Endothelial cell of umbilical vein (primary cell): ENCODE data around the gene ZC3H6. TPM values are rescaled to one million over a fixed set of nuclear protein-coding genes. Genes with fewer than 3 reads are reported as not detected.
A peak's percentile ranks its signal among the peaks of the same experiment; 100 is the strongest.

Experiments
- Bru-seq: library from RNA; stranded (reverse); fragments of 400-500 nt; gene quantifications from one replicate; lab custom pipeline; 2021; lab: Mats Ljungman, UMichigan
- BruChase-seq, 2 experiments: library from RNA; stranded (reverse); fragments of 400-500 nt; gene quantifications; one replicate each; lab custom pipeline; 2021; lab: Mats Ljungman, UMichigan
- BruUV-seq: library from RNA; stranded (reverse); fragments of 400-500 nt; replicated peaks from 2 replicates; lab custom pipeline; 2021; lab: Mats Ljungman, UMichigan
- CTCF ChIA-PET: fragments of 300-600, 350-600 bp; sonication (Branson Sonifier 250); formaldehyde crosslinking; loops from one replicate; lab custom pipeline; 2021; ENCODE audit warnings: antibody characterized with exemption, inconsistent platforms; lab: Charles Lee
- POLR2A ChIA-PET: fragments of 300-600, 350-600 bp; sonication (Branson Sonifier 250); formaldehyde crosslinking; loops from one replicate; lab custom pipeline; 2021; ENCODE audit warnings: antibody characterized with exemption, inconsistent platforms; lab: Charles Lee
- DNase-seq: peaks from one replicate; pipeline ENCODE4 v3.0.0-alpha.2; 2011; ENCODE audit warnings: low read depth, low spot score
- FAIRE-seq: peaks from 2 replicates; lab custom pipeline; 2011; peaks lifted over from hg19 to GRCh38; lab: Jason Lieb, UNC
- H2AFZ ChIP-seq: 2 replicates; pipeline ENCODE4 v1.6.0; 2012; ENCODE audit warnings: low read depth, low read length, control low read depth, inconsistent platforms
- H3K27ac ChIP-seq: 2 replicates; pipeline ENCODE4 v1.5.1; 2011; ENCODE audit warnings: low read depth, mild to moderate bottlenecking, control low read depth, low read length, moderate library complexity; ENCODE audit not compliant: insufficient read depth
- H3K27me3 ChIP-seq, 2 experiments: 2 replicates each; pipeline versions ENCODE4 v1.6.0 to v1.6.1; 2011; ENCODE audit warnings: low read length in 2 of 2, mixed read lengths in 1 of 2; ENCODE audit not compliant: control insufficient read depth in 2 of 2, insufficient read depth in 2 of 2
- H3K36me3 ChIP-seq, 2 experiments: 2 replicates in 1 of 2; 3 replicates in 1 of 2; pipeline ENCODE4 v1.5.1; 2011; ENCODE audit warnings: low read length in 2 of 2, mild to moderate bottlenecking in 1 of 2, moderate library complexity in 1 of 2; ENCODE audit not compliant: control insufficient read depth in 2 of 2, insufficient read depth in 2 of 2; ENCODE audit errors: extremely low read depth in 1 of 2
- H3K4me1 ChIP-seq: 3 replicates; pipeline ENCODE4 v1.5.1; 2011; ENCODE audit warnings: mild to moderate bottlenecking, low read length; ENCODE audit not compliant: control insufficient read depth, insufficient read depth; ENCODE audit errors: extremely low read depth
- H3K4me2 ChIP-seq: 2 replicates; pipeline ENCODE4 v1.6.1; 2011; ENCODE audit warnings: low read length, control low read depth, mixed read lengths; ENCODE audit not compliant: insufficient read depth
- H3K4me3 ChIP-seq, 3 experiments: fragments of 200-600 bp in 1 of 3; sonication (generic), shearing (Covaris generic) in 1 of 3; replicated peaks in 1 of 3; 2 replicates each; pipeline ENCODE4 v1.5.1; 2011 to 2016; ENCODE audit warnings: control low read depth in 3 of 3, low read length in 3 of 3, mild to moderate bottlenecking in 2 of 3, inconsistent platforms in 1 of 3, low read depth in 1 of 3, moderate library complexity in 1 of 3; ENCODE audit not compliant: insufficient read depth in 1 of 3
- H3K79me2 ChIP-seq: 2 replicates; pipeline ENCODE4 v1.6.0; 2012; ENCODE audit warnings: low read length, inconsistent platforms; ENCODE audit not compliant: control insufficient read depth, insufficient read depth
- H3K9ac ChIP-seq: replicated peaks from 2 replicates; pipeline ENCODE3; 2011; ENCODE audit warnings: low read length, control low read depth; ENCODE audit not compliant: insufficient read depth; ENCODE audit errors: extremely low read depth
- H3K9me1 ChIP-seq: replicated peaks from 3 replicates; pipeline ENCODE4 v1.6.0; 2011; ENCODE audit warnings: mild to moderate bottlenecking, low read length; ENCODE audit not compliant: control insufficient read depth, insufficient read depth; ENCODE audit errors: extremely low read depth
- H3K9me3 ChIP-seq: replicated peaks from 2 replicates; pipeline ENCODE4 v1.5.1; 2012; ENCODE audit warnings: low read length, inconsistent platforms; ENCODE audit not compliant: control insufficient read depth, insufficient read depth
- H4K20me1 ChIP-seq: replicated peaks from 2 replicates; pipeline ENCODE3; 2011; ENCODE audit warnings: mild to moderate bottlenecking, low read length; ENCODE audit not compliant: control insufficient read depth, insufficient read depth; ENCODE audit errors: extremely low read depth
- CTCF ChIP-seq, 2 donors: IDR thresholded peaks; 1 replicate in 1 of 2; 2 replicates in 1 of 2; pipeline ENCODE4 v1.5.1; 2011; ENCODE audit warnings: low read length in 2 of 2, mild to moderate bottlenecking in 2 of 2, moderate library complexity in 2 of 2, control low read depth in 1 of 2, inconsistent platforms in 1 of 2, low read depth in 1 of 2; ENCODE audit not compliant: insufficient read depth in 1 of 2; ENCODE audit errors: extremely low read depth in 1 of 2
- EZH2 ChIP-seq: IDR thresholded peaks from 2 replicates; pipeline ENCODE4 v1.6.1; 2012; ENCODE audit warnings: borderline replicate concordance, low read depth, mild to moderate bottlenecking, moderate library complexity, low read length, inconsistent platforms; ENCODE audit not compliant: severe bottlenecking
- FOS ChIP-seq: IDR thresholded peaks from 2 replicates; pipeline ENCODE4 v1.6.1; 2011; ENCODE audit warnings: mild to moderate bottlenecking, low read length, moderate library complexity, borderline replicate concordance; ENCODE audit not compliant: insufficient read depth
- GATA2 ChIP-seq: IDR thresholded peaks from 2 replicates; pipeline ENCODE4 v1.7.0; 2011; ENCODE audit warnings: low read depth, mild to moderate bottlenecking, moderate library complexity, mixed read lengths, low read length; ENCODE audit not compliant: insufficient read length, insufficient read depth
- MYC ChIP-seq: IDR thresholded peaks from one replicate; pipeline ENCODE4 v1.6.1; 2011; ENCODE audit warnings: mild to moderate bottlenecking, low read depth, low read length
- POLR2A ChIP-seq: IDR thresholded peaks from 2 replicates; pipeline ENCODE4 v1.6.1; 2012; ENCODE audit warnings: low read depth, mild to moderate bottlenecking, control low read depth, low read length
- POLR2AphosphoS5 ChIP-seq: IDR thresholded peaks from 2 replicates; pipeline ENCODE4 v1.6.1; 2012; ENCODE audit warnings: low read depth, mild to moderate bottlenecking, control low read depth, low read length, moderate library complexity; ENCODE audit not compliant: insufficient read depth
- dilution Hi-C: fragments of 300-500 bp; cut with MboI; formaldehyde crosslinking; loops from one replicate; pipeline ENCODE4 v1.15.0; 2019; ENCODE audit warnings: low sequenced_read_pairs; ENCODE audit not compliant: extremely low pct_ligation_motif_present
- intact Hi-C: fragments of 100-400 bp; cut with micrococcal nuclease; formaldehyde crosslinking; loops from one replicate; pipeline ENCODE4 v1.10.0; 2022
- long read RNA-seq: library from polyadenylated mRNA; stranded (forward); transcript quantifications from one replicate; pipeline ENCODE4 v2.0.0, GENCODE V29; 2021
- polyA minus RNA-seq, 3 experiments: library from RNA; depleted of rRNA, polyadenylated mRNA; stranded (reverse); fragments of >200 nt; gene quantifications; 1 replicate in 1 of 3; 2 replicates in 2 of 3; pipeline ENCODE4 v1.2.3, GENCODE V29; 2011
- polyA plus RNA-seq, 4 experiments: library from polyadenylated mRNA; depleted of rRNA in 3 of 4; stranded (reverse) in 3 of 4; unstranded in 1 of 4; fragments of >200 nt; gene quantifications; 2 replicates each; pipeline versions ENCODE4 v1.2.1 to v1.2.3, GENCODE V29; 2011 to 2012; ENCODE audit warnings: missing spikeins in 1 of 4
- total RNA-seq: library from RNA; stranded (reverse); gene quantifications from 2 replicates; pipeline ENCODE4 v1.2.3, GENCODE V29; 2021

The ZC3H6 gene
- total RNA-seq (2.5 and 3.0 TPM in 2 replicates), polyA plus RNA-seq (0.43 and 0.46 TPM in 2 replicates), polyA minus RNA-seq (2.2 and 2.5 TPM in 2 replicates), Bru-seq, nascent RNA (percentile 54 among the genes with signal in this experiment), BruChase-seq, experiment 1, labeled RNA remaining after a 6-hour chase (percentile 65 among the genes with signal in this experiment), BruChase-seq, experiment 2, labeled RNA remaining after a 2-hour chase (percentile 62 among the genes with signal in this experiment)
- 0.41 and 0.62 TPM in 2 replicates for polyA plus RNA-seq (2011; cell fraction: cytosol; rRNA removed)
- 1.2 and 1.5 TPM in 2 replicates for polyA plus RNA-seq (2011; cell fraction: nucleus; rRNA removed)
- polyA plus RNA-seq (2012) = 1.4 and 2.0 TPM in 2 replicates
- 0.72 TPM for polyA minus RNA-seq (2011; cell fraction: cytosol; rRNA and poly(A)+ RNA removed)
- 1.4 and 1.6 TPM in 2 replicates for polyA minus RNA-seq (2011; cell fraction: nucleus; rRNA and poly(A)+ RNA removed)
- long read RNA-seq, full-length matches to known transcripts = 3 of 6 reads
- long read RNA-seq, partial matches to known transcripts = 1 of 6 reads
- long read RNA-seq, other reads (novel, unspliced or antisense) = 2 of 6 reads

- Histone ChIP-seq H3K36me3 (no peaks in the 10 kb centered on the region), H3K9me1 (no peaks in the 10 kb centered on the region), H2AFZ (peak within 1 kb of the TSS; percentile 59), H3K4me2 (peak within 1 kb of the TSS; percentile 100), H3K4me1 (peaks cover 9% of the 10 kb centered on the region), H3K9ac (peak within 1 kb of the TSS; percentile 100), H3K9me3 (no peaks in the 10 kb centered on the region), H3K79me2 (no peaks in the 10 kb centered on the region), H4K20me1 (no peaks in the 10 kb centered on the region), H3K4me3 (peak within 1 kb of the TSS; percentile 67 to 98 (median 94)), H3K27me3 (no peaks in the 10 kb centered on the region), H3K27ac (peak within 1 kb of the TSS; percentile 98)
- FAIRE-seq = peak; percentile 87
- POLR2A ChIA-PET = no interaction called here
- TF ChIP-seq EZH2 = no peak
- TF ChIP-seq FOS = no peak
- TF ChIP-seq POLR2A = peak; percentile 95
- TF ChIP-seq MYC = peak; percentile 59
- TF ChIP-seq CTCF (IDR thresholded peaks at IDR 0.05; ENCODE audit: extremely low read depth in 1 of 2, insufficient read depth in 1 of 2, low read depth in 1 of 2, low read length in 2 of 2) = peak in 1 of 2 donors; percentile 12
- no peak for TF ChIP-seq GATA2
- TF ChIP-seq POLR2AphosphoS5 = peak; percentile 99
- DNase-seq = peak; percentile 98
- CTCF ChIA-PET = no interaction called here
- dilution Hi-C loops = no loop called here
- intact Hi-C loops = loop anchor here (5.0 kb wide), 2 partner anchors 218 to 307 kb away; partner anchors contain the start of genes CHCHD5 and TMEM87B
- no TSS peak for BruUV-seq
These were observed at the start of gene ZC3H6 for GRCh38 chr2:112275311-112275886. TSS of gene ZC3H6 (plus strand) at chr2:112275597. CDS start at chr2:112275995, 398 bp downstream.
